GM21526 (cell line): ENCODE data around the gene SERPINA3.
"Not testable (repeated sequence)": the region's sequence is repeated elsewhere in the genome, so short reads cannot be mapped to it uniquely, and the experiment has no call there.

Experiments used
- ATAC-seq: cut with Tn5 transposase; IDR thresholded peaks from one replicate; pipeline ENCODE4 v1.9.1; 2021; ENCODE audit warnings: moderate library complexity; ENCODE audit not compliant: unreplicated experiment, low FRiP score

Gene SERPINA3

DNA sequence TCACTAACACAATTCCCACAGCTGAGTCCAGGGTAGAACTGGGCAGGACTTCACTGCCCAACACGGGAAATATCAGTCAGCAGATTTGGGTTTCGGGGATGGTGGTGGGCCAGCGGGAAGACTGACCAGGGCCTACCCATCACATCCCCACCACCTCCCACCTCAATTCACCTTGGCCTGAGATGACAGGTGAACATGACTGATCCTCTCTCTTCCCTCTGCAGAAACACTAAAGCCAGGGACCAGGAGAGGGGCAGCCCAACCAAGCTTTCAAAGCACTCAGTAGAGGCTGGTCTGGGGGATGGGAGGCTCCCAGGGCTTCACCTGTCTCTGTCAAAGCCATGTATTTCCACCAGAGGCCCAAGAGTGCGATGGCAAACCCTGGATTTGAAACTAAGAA is 28.6 kb upstream of the SERPINA3 start:
- no peak for ATAC-seq

DNA sequence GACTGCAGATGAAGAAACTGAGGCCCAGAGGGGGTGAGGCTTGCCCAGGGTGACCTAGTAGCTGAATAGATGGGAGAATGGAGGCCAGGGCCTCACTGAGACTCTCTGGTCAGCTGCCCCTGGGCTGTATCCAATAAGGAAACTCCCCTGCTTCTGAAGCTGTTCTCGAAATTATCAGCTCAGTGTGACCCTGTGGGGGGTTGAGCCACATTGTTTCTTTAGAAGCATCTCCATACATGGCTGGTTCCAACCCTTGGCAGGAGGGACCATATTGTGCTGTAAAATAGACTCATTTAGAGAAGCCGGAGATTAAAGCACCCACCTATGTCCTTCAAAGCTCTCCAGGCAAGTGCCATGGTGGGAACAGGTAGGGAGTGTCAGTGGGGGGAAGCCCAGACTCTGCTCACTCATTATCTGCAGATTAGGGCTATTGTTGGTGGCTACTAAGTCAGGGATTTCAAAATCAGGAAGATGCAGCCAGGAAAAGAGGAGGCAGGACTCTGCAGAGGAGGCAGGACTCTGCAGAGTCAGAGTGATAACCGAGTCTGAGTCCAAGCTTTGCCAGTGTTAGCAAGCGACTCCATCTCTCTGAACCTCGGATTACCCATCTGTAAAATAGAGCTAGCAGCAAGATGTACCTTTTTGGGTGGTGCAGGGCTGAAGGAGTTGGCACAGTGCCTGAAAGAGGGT is 27.5 kb upstream of the SERPINA3 start:
- ATAC-seq: no peak

DNA sequence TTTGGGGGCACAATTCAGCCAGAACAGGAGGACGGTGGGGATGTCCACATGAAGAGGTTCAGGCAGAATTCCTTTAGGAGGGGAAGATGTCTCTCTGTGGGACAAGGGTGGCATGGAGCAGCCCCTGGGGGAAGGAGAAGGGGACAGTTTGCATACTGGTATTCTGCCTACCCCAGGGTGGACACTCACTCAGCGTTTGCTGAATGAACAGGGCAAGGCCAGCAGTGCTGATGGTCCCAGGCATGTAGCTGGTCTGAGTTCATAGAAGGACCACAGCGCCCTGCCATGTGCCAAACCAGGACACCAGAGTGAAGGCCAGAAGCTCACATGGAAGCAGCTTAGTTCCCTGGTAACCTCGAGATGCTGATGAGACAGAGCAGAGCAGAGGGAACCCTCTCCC is 25.6 kb upstream of the SERPINA3 start:
- ATAC-seq: no peak

DNA sequence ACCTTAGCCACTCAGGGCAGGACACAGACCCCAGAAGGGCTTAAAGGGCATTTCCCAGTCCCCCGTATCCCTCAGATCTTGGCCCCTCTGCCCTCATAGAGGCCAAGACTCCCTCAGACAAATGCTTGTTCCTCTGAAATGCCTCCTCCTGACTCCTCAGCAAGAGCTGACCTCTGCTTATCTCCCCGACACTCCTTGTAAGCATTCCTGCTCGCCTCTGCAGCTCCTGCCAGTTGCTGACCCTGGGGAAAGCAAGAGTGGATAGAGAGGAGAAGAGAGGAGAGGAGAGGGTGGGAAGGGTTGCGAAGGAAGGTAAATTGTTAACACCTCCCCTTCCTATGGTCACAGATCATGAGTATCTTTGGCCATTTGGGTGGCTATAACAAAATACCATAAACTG is 23.9 kb upstream of the SERPINA3 start:
- no peak for ATAC-seq

DNA sequence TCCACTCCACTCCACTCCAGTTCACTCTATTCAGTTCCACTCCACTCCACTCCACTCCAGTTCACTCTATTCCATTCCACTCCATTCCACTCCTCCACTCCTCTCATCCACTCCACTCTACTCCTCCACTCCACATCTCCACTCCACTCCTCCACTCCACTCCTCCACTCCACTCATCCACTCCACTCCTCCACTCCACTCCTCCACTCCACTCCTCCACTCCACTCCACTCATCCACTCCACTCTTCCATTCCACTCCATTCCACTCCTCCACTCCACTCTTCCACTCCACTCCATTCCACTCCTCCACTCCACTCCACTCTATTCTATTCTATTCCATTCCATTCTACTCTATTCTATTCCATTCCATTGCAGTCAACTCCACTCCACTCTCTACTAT is 21.1 kb upstream of the SERPINA3 start:
- ATAC-seq: no peak

DNA sequence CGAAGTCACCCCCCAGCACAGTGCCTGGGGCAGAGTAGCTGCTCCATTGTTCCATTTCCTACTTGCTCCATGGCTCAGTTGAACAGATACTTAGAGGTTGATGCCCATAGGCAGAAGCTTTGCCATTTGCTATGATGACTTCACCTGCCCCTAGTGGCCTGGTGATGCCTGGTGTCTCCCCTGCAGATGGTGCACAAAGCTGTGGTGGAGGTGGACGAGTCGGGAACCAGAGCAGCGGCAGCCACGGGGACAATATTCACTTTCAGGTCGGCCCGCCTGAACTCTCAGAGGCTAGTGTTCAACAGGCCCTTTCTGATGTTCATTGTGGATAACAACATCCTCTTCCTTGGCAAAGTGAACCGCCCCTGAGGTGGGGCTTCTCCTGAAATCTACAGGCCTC is 20.3 kb upstream of the SERPINA3 start:
- no peak for ATAC-seq

DNA sequence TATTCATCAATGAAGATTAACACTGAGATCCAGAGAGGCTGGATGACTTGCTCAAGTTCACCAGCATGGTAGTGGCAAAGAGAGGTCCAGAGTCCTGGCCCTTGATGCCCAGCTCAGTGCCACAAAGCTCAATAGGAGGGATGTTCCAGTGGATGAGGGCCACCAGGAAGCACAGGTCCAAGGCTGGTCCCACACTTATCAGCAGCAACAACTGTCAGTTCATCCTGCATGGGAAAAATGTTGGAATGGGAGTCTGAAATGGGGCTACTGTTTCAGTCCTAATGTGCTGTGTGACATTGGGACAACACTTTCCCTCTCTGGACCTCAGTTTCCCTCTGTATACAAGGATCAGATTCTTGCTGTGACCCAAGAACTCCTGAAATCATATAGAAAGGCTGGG is 19.7 kb upstream of the SERPINA3 start:
- ATAC-seq: no peak

DNA sequence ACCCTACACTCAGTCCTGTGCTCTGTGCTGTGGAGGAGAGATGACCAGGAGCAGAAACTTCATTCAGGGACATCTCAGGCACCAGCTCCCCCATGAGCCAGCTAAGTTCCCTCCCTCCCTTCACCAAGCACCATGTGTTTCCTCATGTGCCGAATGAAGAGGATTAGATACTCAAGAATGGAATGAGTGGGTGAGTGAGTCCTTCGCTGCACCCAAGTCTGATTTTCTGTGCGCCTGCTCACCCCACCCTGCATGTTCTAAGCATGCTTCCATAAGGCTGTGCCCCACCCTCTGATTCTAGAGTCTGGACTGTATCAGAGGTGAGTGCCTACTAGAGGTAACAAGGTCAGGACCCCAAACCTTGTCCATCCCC is 18.8 kb upstream of the SERPINA3 start:
- no peak for ATAC-seq

DNA sequence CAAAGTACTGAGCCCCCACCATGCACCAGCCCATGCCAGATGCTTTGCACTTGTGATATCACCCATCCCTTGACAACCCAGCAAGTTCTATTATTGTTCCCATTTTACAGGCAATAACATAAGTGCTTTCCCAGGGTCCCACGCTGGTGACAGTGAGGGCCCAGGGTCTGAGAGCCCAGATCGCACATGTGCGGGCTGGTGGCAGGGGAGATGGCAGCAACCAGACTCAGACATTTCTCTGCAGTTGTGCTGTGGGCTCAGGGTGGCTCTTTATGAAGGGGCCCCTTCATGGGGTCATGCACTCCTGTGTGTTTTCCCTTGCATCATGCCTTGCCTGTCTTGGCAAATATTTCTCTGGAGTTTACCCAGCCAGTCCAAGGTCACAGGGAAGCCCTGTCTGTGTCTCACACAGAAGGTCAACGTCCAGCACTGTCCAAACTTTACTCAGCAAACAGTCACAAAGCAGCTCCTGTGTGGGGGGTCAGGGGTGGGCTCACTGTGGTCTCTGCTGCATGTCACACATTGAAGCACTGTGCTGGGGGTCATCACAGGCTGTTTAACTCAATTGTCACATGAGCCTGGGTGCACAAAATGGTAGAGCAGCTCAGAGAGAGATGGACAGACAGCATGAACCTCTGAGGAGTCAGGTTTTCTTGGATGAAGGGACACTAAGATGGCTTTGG is 18.3 kb upstream of the SERPINA3 start:
- no peak for ATAC-seq

DNA sequence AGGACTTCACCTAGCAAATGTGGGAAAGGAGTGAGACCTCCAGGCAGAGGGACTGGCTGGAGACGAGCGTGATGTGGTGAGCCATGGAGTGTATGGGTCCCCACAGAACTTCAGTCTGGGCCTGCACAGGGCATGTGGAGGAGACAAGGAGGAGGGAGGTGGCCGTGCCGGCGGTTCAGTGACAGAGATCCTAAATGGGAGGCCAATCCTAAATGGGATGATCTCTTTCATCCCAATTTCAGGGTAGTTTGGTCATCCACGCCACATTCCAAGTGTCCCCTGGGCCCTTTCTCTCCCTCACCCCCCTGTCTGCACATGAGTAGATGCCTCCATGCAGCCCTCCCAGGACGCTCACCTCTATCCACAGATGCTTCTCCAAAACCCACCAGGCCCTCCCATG is 17.8 kb upstream of the SERPINA3 start:
- no peak for ATAC-seq

DNA sequence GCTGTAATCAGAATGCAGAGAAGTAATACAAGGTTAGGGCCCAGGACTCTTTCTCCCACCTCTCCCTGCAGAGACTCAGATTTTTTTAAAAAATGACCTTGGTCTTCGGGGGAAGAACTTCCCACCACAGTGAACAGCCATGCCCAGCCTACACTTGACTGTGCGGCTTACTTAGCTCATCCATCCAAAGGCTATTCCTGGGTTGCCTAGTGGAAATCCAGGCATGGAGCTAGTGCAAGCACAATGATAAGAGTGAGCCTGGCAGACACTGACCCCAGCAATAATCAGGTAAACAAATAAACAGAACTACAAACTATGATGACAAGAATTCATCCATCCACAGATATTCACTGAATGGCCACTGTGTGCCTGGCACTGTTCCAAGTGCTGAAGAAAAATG is 16.3 kb upstream of the SERPINA3 start:
- no peak for ATAC-seq

DNA sequence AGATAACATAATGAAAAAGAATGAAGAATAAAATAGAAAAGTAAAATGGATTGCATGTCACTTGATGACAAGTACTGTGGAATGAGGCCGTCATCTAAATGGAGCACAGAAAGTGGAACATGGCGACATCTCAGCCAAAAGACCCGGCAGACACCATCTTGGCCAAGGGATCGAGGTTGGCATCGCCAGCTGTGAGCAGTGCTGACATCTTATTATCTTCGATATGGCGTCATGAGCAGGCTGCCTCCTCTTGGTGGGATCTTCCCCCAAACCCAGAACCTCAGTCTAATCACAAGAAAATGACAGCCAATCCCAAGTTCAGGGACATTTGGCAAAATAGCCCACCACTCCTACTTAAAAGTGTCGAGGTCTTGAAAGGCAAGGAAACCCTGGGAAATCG is 15.8 kb upstream of the SERPINA3 start:
- no peak for ATAC-seq

DNA sequence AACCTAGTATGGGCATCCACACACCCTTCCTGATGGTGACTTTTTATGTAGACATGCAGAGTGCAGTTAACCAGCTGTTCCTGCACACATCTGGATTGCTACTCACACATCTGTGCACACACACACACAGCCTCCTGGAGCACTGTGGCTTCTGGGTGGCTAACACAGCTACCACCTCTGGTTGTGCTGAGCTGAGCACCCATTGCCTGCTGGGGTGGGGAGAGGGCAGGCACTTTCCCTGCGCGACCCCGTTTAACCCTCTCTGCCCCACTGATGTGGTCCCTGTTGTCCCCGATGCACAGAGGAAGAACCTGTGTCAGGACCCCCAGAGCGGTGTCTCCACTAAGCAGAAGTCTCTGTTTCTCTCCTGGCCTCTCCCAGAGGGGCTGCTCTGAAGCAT is 14.4 kb upstream of the SERPINA3 start:
- ATAC-seq: no peak

DNA sequence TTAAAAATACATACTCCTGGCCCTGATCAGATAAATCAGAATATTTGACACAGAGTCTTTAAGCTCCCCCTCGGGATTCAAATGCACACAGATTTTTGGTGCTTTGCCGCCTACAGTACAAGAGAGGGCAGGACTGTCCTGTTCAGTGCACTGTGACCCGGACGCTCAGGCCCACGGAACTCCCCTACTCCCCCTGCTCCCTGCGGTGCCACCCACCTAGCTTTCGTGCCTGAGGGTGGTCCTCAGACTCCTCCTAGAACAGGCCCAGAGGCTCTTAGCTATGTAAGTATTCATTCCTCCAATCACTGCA is 13.7 kb upstream of the SERPINA3 start:
- no peak for ATAC-seq

DNA sequence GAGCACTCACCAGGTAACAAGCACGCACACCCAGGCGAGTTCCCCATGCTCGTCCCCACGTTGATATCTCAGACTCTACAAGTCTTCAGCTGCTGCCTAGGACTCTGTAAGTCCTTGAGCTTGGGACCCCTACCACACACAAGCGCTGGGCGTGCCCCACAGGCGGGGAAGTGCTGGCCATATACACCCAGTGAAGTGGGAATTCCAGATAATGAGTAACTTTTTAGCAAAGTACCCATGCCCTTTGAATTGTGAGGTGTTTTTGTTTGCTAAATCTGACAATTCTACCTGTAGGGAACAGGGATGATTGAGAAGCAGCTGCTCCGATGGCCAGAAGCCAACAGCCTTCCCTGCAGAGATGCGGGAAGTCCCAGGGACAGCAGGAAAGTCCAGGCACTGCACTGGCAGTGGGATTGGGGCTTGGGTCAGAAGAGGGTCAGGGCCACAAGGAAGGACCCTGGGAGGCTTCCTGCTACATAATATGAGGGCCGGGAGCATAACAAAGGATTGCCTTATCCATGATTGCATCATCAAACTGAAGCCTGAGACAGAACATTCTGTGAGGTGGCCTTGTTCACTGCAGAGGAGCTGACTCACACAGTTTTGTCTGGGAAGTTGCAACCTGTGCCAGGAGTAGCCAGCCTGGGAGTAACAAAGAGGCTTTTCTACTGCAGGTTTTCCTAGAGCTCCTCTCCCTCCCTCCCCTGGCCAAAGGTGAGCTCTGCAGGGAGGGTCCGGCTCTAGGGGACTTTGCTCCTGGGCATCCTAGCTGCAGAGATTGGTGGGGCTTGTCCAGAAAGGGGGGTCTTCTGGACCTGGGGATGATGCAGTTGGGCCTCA is 13.2 kb upstream of the SERPINA3 start:
- no peak for ATAC-seq

DNA sequence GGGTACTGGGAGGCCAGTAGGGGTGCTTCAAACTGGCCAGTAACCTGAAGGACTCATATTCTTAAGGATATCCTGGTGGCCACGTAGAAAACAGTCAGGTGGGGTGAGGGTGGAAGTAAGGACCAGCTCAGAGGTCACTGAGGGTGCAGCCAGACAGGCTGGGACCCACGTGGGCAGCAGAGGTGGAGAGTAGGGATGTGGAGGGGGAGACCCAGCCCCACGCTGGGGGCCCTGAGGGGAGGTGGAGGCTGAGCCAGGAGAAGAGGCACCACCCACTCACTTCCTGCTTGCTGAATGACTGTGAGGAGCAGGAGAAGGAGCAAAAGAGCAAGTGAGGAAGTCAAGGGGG is 12.6 kb upstream of the SERPINA3 start:
- no peak for ATAC-seq

DNA sequence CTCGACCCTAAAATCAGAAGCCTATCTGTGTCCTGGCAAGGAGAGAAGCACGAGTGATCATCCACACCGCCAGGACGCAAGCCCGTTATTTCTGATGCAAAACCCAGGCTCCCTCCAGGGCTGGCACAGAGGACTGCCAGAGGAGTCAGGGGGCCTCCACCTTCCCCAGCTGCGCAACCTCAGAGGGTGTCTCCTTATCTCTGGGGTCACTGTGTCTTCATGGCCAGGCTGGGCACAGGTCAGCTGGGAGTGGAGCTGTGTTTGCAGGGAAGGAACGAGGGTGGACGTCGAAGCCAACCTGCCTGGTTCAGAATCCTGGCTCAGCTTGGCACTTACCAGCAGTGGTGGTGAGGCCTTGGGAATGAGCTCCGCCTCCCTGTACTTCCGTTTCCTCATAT is 12.0 kb upstream of the SERPINA3 start:
- no peak for ATAC-seq

DNA sequence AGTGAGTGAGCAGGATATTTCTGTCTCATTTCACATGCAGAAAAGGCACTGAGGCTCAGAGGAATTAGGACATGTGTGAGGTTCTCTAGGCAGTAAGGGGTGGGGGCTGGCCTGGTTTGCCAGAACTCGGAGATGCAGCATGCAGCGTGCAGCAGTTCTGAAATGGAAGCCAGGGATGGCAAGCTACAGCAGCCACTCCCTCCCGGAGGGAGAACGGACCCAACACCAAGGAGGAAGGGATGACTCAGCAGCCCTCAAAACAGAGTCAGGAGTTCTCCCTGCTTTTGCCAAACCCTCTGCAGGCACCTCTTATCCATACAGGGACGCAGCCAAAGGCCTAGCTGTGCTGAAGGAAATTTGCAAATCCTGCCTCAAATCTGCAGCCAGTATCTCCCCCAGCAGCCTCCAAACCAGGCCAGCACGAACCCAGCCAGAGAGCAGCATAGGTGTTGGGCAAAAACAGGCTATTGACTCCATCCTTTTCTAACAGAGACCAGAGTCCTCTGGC is 10.3 kb upstream of the SERPINA3 start:
- no peak for ATAC-seq

DNA sequence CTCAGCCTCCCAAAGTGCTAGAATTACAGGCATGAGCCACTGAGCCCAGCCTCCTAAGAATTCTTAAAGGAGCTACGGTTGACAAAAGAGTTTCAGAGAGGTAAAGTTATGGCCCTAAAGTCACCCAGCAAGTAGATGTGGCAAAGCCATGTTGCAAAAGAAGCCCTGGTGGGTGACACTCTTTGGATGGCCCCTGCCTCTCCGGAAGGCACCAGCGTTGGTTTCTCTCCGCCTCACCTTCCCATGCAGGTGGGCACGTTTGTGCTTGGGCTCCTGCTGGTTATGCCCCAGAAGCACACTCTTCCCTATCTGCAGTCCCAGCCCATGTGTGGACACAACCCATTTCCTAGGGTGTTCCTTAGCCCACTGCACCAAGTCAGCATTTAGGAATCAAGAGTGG is 9.5 kb upstream of the SERPINA3 start:
- ATAC-seq: no peak

DNA sequence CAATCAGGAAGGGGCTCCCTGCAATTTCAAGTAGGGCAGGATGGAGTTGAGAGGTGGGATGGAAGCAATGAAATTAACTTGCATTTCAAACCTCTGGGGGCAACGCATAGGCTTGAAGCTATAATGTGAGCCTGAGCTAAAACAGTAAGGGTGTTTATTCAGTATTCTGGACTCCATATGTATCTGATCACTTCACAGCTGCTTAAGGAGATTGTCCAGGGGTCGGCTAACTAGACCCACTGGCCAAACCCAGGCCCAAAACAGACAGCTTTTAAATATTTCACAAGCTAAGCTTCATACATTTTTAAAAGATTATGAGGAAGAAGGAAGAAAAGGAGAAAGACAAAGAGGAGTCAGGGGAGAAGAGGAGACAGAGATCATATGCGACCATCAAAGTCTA is 6.8 kb upstream of the SERPINA3 start:
- ATAC-seq: no peak

DNA sequence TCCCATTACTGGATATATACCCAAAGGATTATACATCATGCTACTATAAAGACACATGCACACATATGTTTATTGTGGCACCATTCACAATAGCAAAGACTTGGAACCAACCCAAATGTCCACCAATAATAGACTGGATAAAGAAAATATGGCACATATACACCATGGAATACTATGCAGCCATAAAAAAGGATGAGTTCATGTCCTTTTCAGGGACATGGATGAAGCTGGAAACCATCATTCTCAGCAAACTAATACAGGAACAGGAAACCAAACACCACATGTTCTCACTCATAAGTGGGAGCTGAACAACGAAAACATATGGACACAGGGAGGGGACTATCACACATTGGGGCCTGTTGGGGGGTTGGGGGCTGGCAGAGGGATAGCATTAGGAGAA is 3.2 kb upstream of the SERPINA3 start:
- not testable (repeated sequence) for ATAC-seq

DNA sequence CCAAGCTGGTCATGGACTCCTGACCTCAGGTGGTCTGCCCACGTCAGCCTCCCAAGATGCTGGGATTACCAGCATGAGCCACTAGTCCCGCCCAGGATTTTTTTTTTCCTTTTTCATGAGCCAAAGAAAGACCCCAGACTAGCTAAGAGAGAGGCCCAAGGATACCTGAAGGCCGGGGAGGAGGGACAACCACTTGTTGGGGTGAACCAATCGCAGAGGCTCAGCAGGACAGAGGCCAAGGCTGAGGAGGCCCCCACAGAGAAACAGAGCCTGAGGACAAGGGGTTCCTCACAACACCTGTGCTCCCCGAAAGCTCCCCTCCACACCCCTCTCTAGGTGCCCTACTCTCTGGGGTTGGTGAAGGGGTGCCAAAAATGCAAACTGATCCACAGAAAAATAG is 1.0 kb upstream of the SERPINA3 start:
- ATAC-seq: no peak
